SIG-M5 (cell line): Measurements from ENCODE around the gene NBPF19.
A peak's percentile ranks its signal among the peaks of the same experiment; 100 is the strongest.
"Not testable (repeated sequence)": the region's sequence is repeated elsewhere in the genome, so short reads cannot be mapped to it uniquely, and the experiment has no call there.

Source experiments
- DNase-seq: peaks from one replicate; lab custom pipeline; 2025; lab: John Stamatoyannopoulos, UW

Gene NBPF19

GRCh38 chr1:149474745-149475144 lies at the start of gene NBPF19:
NBPF19 (plus strand) TSS chr1:149475045; CDS start chr1:149475933, 888 bp downstream.
- not testable (repeated sequence) for DNase-seq

GRCh38 chr1:149428317-149428716 lies 46.5 kb upstream of the NBPF19 start:
- DNase-seq, result not testable (repeated sequence)

DNA sequence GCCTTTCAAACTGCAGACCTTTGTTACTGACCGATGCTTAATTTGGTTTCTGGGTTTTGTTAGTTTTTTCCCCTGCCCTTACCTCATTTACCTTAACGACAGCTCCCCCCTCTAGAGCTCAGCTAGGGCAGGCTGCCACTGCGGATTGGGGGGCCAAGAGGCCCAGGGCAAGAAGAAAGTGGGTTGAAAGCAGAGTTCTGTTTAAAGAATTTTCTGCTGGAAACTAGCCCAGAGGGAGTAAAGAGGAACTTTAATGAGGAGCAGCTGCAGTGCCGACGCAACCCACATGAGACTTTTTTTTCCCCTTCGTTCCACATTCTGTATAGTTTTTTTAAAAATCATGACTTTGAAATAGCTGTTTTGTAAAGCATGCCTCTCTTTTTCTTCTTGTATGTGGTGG lies 29.4 kb upstream of the NBPF19 start:
- not testable (repeated sequence) for DNase-seq

DNA sequence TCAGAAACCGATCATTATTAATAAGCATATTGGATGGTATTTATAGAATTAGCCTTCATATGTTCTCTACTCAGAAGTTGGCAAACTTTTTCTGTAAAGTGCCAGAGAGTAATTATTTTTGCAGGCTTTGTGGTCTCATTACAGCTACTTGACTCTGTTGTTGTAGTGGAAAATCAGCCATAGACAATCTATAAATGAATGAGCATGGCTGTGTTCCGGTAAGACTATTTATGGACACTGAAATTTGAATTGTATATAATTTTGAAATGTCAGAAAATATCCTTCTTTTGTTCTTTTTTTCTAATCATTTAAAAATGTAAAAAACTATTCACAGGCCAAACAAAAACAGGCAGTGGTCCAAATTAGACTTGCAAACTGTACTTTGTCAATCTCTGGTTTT lies 22.6 kb upstream of the NBPF19 start:
- DNase-seq, result not testable (repeated sequence)

DNA sequence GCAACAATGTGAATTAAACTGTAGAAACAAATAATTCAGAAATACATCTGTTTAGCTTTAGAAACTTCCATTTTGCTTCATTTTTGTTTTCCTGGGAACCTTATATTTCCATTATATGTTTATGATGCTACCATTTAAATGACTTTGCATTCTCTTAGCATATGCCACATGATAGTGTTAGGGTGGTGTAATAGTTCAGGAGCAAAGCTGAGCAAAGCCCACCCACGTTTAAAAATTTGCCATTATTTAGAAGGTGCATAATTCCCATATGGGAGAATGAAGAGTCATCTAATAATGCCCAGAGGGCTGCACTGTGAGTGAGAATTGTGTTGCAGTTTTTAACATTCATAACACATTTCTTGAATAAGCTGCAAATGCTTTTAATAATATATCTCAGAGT lies 22.2 kb upstream of the NBPF19 start:
- DNase-seq, result not testable (repeated sequence)

GRCh38 chr1:149558350-149558825 lies 83.5 kb downstream of the NBPF19 start:
- DNase-seq, result not testable (repeated sequence)

GRCh38 chr1:149561806-149562205 lies 87.0 kb downstream of the NBPF19 start:
- DNase-seq, result not testable (repeated sequence)

DNA sequence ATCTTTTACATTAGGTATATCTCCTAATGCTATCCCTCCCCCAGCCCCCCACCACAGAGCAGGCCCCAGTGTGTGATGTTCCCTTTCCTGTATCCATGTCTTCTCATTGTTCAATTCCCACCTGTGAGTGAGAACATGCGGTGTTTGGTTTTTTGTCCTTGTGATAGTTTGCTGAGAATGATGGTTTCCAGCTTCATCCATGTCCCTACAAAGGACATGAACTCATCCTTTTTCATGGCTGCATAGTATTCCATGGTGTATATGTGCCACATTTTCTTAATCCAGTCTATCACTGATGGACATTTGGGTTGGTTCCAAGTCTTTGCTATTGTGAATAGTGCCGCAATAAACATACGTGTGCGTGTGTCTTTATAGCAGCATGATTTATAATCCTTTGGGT lies 90.6 kb downstream of the NBPF19 start:
- not testable (repeated sequence) for DNase-seq

- not testable (repeated sequence) for DNase-seq
These were observed 97.9 kb downstream of the NBPF19 start for GRCh38 chr1:149572763-149573162.

- DNase-seq, result peak; percentile 78
These were observed 110.7 kb downstream of the NBPF19 start for GRCh38 chr1:149585592-149585991.
